Endometrial microvascular endothelial cells (primary cell): ENCODE results near the gene NME7. TPM values are rescaled to one million over a fixed set of nuclear protein-coding genes. Genes with fewer than 3 reads are reported as not detected.

ENCODE experiments used
- in situ Hi-C: cut with HindIII; loops from 2 replicates; pipeline ENCODE4 v1.10.0; 2017; ENCODE audit warnings: low sequenced_read_pairs, low pct_unique_long_range_greater_than_20kb; ENCODE audit errors: inconsistent ontology term
- total RNA-seq: library from RNA; depleted of rRNA; stranded (reverse); fragments of >200 nt; gene quantifications from one replicate; pipeline ENCODE4 v1.2.3, GENCODE V29; 2015; ENCODE audit errors: inconsistent ontology term

Gene NME7
- total RNA-seq, 1 donor from 2014 or later = 22.7 TPM

DNA sequence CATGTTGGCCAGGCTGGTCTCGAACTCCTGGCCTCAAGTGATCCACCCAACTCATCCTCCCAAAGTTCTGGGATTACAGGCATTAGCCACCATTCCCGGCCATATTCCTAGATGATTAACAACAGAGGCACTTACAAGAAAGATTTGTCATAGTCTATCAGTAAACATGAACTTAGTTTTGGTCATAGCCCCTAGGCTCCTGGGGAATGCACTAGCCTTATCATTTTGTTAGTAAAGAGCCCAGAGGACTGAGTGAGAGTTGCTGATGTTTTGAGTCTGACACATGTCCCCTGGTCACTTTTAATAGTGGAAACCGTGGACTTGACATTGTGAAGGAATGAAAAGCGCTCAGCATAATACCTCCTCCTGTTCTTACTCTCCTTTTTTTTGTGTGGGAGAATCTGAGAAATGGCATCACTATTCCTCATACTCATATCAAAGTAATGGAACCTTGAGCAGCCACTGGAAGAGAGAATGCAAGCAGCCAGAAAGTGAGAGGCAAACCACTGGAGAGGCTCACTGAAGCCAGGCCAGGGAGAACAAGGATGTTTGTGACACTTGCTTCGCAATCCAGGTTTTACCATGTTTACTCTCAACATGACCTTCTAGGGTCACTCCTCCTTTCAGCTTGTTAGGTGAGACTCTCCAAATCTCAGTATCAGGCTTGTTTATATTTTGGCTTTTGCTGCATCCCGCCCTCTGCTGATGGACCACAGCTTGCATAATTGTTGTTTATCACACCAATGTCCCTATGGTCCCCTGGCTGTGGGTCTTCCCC lies 246.3 kb downstream of the NME7 start:
- in situ Hi-C loops = no loop called here

DNA sequence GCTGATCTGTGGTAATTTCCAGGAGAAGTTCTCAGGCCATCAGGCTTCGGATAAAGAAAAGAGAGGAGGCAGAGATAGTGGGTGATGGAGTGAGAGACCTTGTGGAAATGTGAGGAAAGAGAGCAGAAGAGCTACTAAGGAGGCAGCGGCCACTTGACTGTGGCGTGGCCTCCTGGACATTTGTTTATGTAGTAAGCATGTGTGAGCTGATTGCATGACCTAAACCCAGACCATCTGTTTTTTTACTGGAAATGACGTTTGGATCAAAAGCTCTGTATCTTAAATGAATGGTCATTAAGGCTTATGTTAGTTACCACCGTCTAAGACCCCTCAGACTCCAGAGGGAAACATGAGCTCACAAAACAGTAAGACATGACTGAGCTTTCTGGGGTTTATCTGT lies 247.5 kb downstream of the NME7 start:
- in situ Hi-C loops = no loop called here

DNA sequence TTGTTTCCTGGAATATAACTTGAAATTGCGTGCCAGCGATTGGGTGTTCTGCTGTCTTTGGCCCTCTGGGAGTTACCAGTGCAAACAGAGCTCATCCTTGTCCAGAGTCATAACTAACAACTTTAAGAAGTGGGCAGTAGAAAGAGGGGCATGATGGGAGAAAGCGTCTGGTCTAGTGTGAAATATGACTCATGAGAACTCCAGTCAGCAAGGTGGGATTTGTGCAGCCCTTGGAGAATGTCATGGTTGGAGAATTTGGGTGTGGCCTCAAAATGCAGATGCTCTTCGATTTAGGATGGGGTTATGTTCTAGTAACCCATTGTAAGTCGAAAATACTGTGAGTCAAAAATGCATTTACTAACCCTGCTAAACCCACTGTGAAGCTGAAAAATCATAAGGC lies 248.2 kb downstream of the NME7 start:
- in situ Hi-C loops = no loop called here

DNA sequence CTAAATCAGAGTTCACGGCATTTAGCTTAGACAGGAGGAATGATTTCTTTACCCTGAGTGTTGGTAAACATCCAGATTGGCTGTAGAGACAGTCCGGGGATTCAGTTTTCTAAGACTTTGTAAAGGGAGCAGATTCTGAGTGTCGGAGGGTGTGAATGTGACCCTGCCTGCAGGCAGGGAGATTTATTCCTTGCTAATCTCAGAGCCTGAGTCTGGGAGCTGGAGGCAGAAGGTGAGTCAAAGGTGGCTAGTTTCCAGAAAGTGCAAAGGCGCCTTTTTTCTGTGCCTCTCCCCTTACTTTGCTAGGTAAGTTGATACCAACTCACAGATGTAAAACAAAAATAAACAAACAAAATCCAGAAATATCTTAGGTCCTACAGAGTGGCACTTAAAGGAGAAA lies 249.4 kb downstream of the NME7 start:
- in situ Hi-C loops = no loop called here

DNA sequence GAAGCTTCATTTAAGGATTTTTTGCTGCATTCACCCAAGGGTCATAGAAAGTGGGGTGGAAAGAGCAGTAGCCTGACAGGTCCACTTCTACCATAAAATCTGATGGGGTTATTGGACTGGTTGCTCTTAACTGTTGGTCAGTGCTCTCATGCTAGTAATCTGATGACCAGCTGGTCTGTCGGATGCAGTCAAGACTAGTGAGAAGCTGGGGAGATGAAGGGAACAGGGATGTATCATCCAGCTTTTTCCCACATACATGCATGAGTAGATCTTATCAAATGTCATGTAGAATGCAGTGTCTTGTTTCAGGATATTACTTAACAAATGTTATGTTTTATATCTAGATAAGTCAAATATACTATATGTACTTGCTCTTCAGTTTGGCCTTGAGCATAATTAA lies 250.0 kb downstream of the NME7 start:
- in situ Hi-C loops = no loop called here

DNA sequence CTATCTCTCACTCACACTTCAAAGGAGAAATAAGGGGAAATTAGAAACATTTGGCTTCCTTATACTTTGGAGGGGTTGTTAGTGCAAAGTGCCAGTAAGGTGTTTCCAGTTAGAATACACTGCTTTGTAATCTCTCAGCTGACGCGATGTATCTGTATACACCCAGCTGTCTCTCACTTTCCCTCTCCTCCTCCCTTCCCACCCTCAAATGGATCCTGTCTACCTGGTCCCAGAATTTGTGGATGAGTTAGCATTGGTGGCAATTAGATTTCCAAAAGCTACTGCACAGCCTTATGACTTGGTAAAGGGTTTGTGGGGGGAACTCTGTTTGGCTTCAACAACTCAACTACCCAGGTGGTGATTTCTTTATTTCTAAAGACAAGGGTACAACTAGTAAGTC lies 250.6 kb downstream of the NME7 start:
- in situ Hi-C loops = no loop called here

DNA sequence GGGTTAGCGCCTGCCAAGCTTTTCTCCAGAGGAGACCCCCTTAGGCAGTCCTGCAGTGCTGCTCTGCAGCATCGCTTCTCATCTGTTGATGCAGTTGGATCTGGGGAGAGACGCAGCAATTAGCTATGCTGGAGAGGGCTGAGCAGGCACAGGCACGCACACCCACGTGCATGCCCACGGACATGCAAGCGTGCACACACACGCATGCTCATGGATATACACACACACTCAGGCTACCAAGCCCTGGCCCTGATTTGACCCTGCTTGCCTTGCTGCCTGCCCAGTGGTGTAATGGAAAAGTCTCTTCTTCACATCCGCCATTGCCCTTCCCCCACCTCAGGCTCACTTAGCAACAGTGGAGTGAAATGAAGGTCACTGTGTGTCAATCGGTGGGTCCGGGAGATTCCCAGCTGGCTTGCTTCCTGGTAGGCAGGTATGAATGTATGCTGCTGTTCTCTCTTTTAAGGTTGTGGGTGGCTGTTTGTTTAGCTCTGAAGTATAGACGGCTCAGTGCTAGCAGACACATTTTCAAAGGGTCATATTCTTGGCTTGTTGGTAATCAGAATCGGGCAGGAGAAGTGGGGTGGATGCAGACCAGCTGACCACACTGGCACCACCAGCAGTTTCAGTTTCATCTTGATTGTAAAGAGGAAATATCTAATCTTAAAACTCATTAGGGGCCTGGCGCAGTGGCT lies 251.6 kb downstream of the NME7 start:
- in situ Hi-C loops = no loop called here

DNA sequence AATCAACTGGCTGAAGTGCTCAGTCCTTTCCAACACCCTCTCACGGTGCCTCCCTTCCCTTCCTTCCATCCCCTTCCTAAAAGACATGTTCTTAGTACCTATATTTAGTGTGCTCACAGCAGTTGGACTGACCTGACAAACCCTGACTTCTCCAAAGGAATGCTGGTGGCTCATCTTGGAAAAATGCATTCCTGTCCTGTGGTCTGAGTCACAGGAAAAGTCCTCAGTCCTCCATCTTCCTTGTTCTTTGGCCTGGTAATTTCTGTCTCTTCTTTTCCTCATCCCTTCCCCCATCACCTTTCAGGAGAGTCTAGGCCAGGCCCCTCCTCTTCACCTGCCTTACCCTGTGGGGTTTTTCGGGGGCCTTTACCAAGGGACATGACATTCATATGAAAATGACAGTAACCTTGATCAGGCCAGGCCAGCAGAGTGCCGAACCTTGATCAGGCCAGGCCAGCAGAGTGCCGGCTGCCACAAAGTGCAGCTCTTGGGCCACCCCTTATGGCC lies 253.9 kb downstream of the NME7 start:
- in situ Hi-C loops = no loop called here

DNA sequence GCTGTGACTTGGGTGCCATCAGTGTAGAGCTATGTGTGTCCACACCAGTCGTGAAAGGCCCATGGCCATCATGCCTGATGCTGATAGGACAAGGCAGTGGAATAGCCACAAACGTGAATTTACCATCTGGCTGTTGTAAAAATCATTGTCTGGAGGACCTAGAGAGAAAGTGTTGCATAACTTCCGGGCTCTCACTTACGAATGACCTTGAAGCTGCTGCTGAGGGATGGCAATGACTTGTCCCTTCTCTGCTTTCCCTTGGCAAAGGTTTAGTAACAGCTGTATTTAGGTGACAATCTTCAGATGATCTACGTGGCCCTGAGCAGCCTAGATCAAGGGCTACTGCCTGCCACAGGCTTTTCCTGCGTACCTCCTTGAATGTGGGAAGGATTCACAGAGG lies 255.4 kb downstream of the NME7 start:
- in situ Hi-C loops = no loop called here

DNA sequence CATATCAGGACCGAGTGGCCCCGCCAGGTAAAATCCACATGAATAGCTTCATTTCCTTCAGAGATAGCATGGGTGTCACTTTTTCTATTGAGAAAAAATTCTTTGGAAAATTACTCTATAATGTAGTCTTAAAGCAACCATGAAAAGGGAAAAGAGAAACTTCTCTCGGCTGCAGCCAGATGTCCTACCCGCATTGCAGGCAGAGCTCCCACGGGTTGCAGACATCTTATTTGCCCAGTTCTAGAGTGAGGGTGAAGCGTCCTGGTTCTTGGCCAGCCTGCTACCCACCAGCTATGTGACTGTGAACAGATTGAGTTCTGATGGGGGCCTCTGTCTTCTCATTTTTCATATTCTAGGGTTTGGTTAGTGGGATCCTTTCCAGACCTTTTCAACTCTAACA lies 256.1 kb downstream of the NME7 start:
- in situ Hi-C loops = no loop called here

DNA sequence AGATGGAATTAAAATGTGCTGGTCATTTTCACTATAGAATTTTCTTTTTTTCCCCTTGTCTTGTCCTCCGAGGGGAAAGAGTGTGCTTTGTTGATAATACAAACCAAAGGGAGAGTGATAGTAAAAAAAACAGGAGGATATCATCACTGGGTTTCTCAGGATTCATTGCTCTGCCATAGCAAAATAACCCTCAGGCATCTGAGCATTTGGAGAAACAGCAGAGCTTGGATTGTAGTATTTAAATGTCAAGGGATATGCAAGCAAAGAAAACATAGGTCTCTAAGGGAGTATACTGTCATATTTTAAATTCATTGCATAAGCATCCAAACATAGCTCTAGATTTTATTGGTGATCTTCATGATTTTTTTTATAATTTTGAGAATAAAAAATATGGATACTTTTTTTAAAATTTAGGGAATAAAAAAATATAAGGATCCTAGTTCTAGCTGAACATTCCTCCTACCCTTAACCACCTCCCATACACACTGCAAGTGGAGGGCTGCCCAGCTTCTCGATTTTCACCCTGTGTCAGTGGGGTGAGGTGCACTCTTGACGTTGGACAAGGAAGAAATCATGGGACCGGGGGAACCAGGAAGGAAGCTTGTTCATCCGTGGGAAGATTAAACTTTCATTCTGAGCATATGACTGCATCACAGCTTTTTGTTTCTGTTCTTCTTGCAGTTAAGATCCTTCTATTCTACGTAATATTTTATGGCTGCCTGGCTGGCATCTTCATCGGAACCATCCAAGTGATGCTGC lies 256.7 kb downstream of the NME7 start:
- in situ Hi-C loops = no loop called here

DNA sequence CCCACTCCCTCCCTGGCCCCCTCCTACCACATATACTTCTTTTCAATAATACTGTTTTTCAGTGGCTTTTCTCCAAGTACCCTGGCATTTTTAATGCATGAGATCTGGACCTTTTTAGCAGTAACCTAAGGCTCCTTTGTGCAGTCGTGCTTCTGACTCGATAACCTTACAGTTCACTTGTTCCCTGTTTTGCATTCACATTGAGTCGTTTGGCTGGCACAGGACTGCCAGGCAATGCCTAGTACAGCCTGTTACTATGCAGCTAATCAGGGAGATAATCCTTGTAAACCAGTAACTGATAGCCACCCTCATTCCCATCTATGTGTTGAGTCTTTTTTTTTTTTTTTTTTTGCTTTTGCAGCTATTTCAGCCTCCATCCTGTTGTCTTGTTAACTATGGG lies 257.4 kb downstream of the NME7 start:
- in situ Hi-C loops = no loop called here

DNA sequence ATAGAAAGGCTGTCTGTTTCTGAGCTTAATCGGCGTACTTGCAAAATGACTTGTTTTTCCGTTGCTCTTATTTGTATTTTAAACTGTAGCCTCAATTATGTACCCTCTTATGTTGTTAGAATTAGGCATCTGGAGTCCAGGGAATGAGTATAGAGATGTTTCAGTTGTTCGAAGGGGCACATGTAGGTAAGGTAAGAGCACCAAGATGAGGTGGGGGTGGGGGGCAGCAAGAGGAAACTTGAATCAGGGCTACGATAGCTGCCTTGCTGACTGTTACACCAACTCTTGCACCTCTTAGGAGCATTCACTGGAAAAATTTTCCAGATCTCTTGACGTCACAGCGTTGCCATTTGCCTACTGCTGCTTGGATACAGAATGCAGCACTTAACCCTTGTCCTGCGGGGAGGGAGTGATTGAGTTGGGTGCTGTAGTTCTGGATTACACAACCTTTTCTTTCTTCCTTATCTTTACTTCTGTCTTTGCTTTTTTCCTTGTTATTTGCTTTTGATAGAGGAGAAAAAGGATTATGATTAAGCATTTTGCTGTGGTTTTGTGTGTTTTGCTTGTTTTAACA lies 257.9 kb downstream of the NME7 start:
- in situ Hi-C loops = no loop called here

DNA sequence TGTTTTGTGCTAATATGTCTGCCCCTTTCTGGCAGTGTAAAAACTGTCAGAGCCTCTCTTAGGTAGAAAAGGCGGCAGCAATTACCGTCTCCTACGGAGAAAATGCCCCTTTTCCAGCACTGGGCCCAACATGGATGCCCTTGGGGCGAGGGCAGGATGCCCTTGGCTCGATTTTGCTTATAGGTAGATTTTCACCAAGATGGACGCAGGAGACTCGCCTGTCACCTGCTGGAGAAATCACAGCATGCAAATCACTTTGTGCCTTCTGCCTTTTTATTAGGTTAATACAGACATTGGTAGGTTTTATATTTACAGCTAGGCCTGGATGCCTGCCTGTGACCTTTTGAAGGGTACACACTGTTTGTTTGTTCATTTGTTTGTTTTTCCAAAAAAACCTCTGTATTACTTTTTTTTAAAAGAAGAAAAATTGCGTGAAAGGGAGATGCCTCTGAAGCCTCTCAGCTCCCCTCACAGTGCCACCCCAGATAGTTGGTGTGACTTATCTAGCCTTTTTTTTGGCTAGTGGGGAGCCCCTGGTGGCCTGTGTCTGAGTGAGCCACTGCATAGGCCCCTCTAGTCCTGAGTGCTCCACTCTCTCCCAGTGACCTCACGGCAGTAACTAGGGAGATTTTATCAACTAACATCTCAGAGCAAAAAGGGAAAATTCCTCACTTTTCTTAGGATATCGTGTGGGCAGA lies 258.6 kb downstream of the NME7 start:
- in situ Hi-C loops = no loop called here

DNA sequence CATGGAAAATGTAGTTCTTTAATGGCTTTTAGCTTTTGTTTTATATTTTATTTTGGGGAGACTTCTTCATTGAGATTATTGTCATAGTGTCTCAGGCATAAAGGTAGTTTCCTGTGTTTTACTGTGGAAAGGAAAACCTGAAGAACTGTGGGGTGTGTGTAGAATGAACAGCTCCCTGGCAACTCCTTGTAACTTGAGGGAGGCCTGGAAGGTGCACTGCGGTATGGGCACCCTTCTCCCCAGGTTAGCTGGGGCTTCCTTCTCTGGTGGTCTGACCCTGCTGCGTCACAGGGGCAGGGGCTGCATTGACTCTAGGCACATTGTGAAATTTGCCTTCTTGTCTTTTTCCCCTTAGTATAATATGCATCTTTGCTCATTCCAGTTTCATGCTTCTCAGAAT lies 259.4 kb downstream of the NME7 start:
- in situ Hi-C loops = no loop called here

DNA sequence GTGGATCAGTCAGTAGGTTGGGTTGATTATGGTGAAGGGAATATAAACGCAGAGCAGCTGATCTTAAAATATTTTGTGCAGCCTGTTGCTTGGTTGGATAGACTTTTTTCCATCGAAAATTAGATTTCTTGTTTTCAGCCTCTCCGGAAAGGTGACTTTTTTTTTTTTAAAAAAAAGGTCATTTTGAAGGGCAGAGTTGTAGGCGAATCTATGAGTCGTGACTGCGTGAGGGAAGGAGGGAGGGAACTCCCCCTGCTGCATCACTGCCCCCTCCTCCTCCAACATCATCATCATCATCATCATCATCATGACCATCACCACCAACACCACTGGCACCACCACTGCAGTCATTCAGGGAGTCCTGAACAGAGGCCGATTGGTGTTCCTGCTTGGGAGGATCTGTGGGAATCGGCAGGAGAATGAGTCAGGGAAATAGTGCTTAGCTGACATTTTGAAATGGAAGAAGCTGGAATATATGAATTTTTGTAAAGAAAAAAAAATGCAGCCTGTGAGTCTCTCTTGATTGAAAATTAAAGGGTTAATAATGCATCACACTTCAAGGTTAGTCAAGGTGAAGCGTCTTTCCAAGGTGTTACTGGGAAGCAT lies 259.9 kb downstream of the NME7 start:
- in situ Hi-C loops = no loop called here

DNA sequence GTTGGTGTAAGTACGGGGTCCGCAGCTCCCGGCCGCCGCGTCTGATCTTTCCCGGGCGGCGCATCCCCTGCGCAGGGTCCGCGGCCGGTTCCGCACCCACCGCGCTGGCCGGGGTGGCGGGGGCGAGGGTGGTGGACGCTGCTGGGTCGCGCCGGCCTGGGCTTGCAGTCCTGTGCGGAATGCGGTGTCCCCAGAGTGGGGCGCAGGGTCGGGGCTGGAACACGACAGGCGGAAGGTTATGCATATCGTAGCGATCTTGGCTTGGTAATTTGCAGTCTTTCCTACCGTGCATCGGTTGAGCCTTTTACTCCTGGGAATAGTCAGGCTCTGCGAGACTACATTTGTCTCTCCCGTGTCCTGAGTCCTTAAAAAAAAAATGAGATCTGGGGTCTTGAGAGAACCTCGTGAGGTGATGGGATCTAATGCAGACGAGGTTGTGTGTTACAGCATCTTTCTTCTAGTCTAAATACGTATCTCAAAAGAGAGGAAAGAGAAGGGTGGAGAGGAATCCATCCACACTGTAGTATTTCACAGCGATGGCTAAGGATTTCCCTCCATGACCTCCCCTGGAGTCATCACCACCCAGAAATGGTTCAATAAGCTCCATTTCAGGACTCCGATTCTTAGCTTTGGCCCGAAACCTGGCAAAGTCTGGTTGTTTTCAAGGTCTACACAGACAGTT lies 260.5 kb downstream of the NME7 start:
- in situ Hi-C loops = no loop called here
